K562 (cell line): ENCODE results near the gene TMEM53. TPM values are rescaled to one million over a fixed set of nuclear protein-coding genes. Genes with fewer than 3 reads are reported as not detected.

Source experiments
- ATAC-seq: fragments of 200-7000 bp; cut with Tn5 transposase; 3 replicates; pipeline ENCODE4 v1.9.1; 2020; ENCODE audit warnings: moderate library complexity
- BruUV-seq: library from RNA; stranded (reverse); fragments of 400-500 nt; replicated peaks from 2 replicates; lab custom pipeline; 2021; lab: Mats Ljungman, UMichigan
- CTCF ChIA-PET: fragments of 300-600 bp; formaldehyde crosslinking; extraction: SDS; loops from one replicate; lab custom pipeline; 2021; ENCODE audit warnings: low intra/inter-chr PET ratio; lab: Yijun Ruan, JAX
- POLR2A ChIA-PET: fragments of 300-600, 350-650 bp; sonication (Branson Sonifier 250); formaldehyde crosslinking; extraction: SDS; loops from one replicate; lab custom pipeline; 2021; ENCODE audit warnings: antibody characterized with exemption, inconsistent platforms; lab: Yijun Ruan, JAX
- DNase-seq, 4 experiments: peaks; one replicate each; pipeline versions ENCODE4 v3.0.0 to v3.0.0-alpha.2; 2011 to 2018; ENCODE audit warnings: low spot score in 3 of 4, mixed read lengths in 3 of 4; ENCODE audit errors: extremely low read depth in 1 of 4
- FAIRE-seq: peaks from 2 replicates; lab custom pipeline; 2011; peaks lifted over from hg19 to GRCh38; lab: Jason Lieb, UNC
- H2AFZ ChIP-seq: 2 replicates; pipeline ENCODE4 v1.6.0; 2011; ENCODE audit warnings: low read depth, low read length, control low read depth, inconsistent platforms
- H3K27ac ChIP-seq: fragments of 200-600 bp; 3 replicates; pipeline ENCODE4 v1.8.0; 2011; ENCODE audit warnings: low read depth, mild to moderate bottlenecking, control low read depth, inconsistent platforms, low read length, moderate library complexity, mixed read lengths; ENCODE audit errors: extremely low read depth
- H3K27me3 ChIP-seq, 2 experiments: fragments of 300-600 bp in 1 of 2; 2 replicates in 1 of 2; 3 replicates in 1 of 2; pipeline versions ENCODE4 v1.6.0 to v1.8.0; 2011; ENCODE audit warnings: inconsistent platforms in 2 of 2, low read length in 2 of 2, mild to moderate bottlenecking in 1 of 2, mixed read lengths in 1 of 2, moderate library complexity in 1 of 2; ENCODE audit not compliant: control insufficient read depth in 2 of 2, insufficient read depth in 2 of 2
- H3K36me3 ChIP-seq: fragments of 300-600 bp; 3 replicates; pipeline ENCODE4 v1.8.0; 2011; ENCODE audit warnings: mild to moderate bottlenecking, low read length, inconsistent platforms; ENCODE audit not compliant: control insufficient read depth, insufficient read depth
- H3K4me1 ChIP-seq, 2 experiments: fragments of 200-600 bp in 1 of 2; replicated peaks in 1 of 2; 2 replicates in 1 of 2; 3 replicates in 1 of 2; pipeline versions ENCODE4 v1.5.1 to v1.8.0; 2011; ENCODE audit warnings: inconsistent platforms in 2 of 2, low read length in 2 of 2, mild to moderate bottlenecking in 1 of 2, mixed read lengths in 1 of 2, moderate library complexity in 1 of 2; ENCODE audit not compliant: control insufficient read depth in 2 of 2, insufficient read depth in 2 of 2
- H3K4me2 ChIP-seq: 2 replicates; pipeline ENCODE4 v1.6.1; 2011; ENCODE audit warnings: low read length, control low read depth, inconsistent platforms, mixed read lengths; ENCODE audit not compliant: insufficient read depth
- H3K4me3 ChIP-seq: fragments of 200-600 bp; sonication (generic), shearing (Covaris generic); 2 replicates; pipeline ENCODE4 v1.5.1; 2016; ENCODE audit warnings: control low read depth, inconsistent platforms
- H3K79me2 ChIP-seq: fragments of 200-600 bp; 3 replicates; pipeline ENCODE4 v1.8.0; 2011; ENCODE audit warnings: low read length, inconsistent platforms; ENCODE audit not compliant: control insufficient read depth, insufficient read depth
- H3K9ac ChIP-seq, 2 experiments: 2 replicates each; pipeline versions ENCODE4 v1.6.0 to v1.6.1; 2011; ENCODE audit warnings: low read depth in 2 of 2, low read length in 2 of 2, control low read depth in 1 of 2, inconsistent platforms in 1 of 2, mild to moderate bottlenecking in 1 of 2, mixed read lengths in 1 of 2; ENCODE audit not compliant: insufficient read depth in 1 of 2
- H3K9me1 ChIP-seq: one replicate; pipeline ENCODE4 v1.6.0; 2011; ENCODE audit warnings: inconsistent platforms, mild to moderate bottlenecking, low read length, moderate library complexity; ENCODE audit not compliant: control insufficient read depth, insufficient read depth
- H3K9me3 ChIP-seq: replicated peaks from 2 replicates; pipeline ENCODE4 v1.5.1; 2011; ENCODE audit warnings: low read depth, low read length, inconsistent platforms; ENCODE audit not compliant: control insufficient read depth, insufficient read depth
- H4K20me1 ChIP-seq: replicated peaks from 2 replicates; pipeline ENCODE4 v1.6.1; 2011; ENCODE audit warnings: low read length, inconsistent platforms, mixed read lengths; ENCODE audit not compliant: control insufficient read depth, insufficient read depth
- ARID3A ChIP-seq: IDR thresholded peaks from 2 replicates; pipeline ENCODE4 v1.6.1; 2012; ENCODE audit warnings: low read depth, low read length, improper control_type of control experiment, borderline replicate concordance
- CBFA2T2 ChIP-seq: fragments of 450-650 bp; conservative IDR thresholded peaks from 2 replicates; pipeline ENCODE4 v1.6.1; 2017; ENCODE audit warnings: mild to moderate bottlenecking
- DEAF1 ChIP-seq: fragments of 450-650 bp; formaldehyde crosslinking; IDR thresholded peaks from 2 replicates; pipeline ENCODE4 v1.4.0; 2020; ENCODE audit warnings: mild to moderate bottlenecking, moderate library complexity
- FOXA3 ChIP-seq, 2 experiments: fragments of 450-650 bp in 1 of 2; sonication (generic) in 1 of 2; formaldehyde crosslinking; IDR thresholded peaks in 1 of 2; conservative IDR thresholded peaks in 1 of 2; 2 replicates each; pipeline versions ENCODE4 v1.4.0 to v1.8.0; 2020 to 2022; ENCODE audit warnings: mild to moderate bottlenecking in 2 of 2, missing genetic modification reagents in 1 of 2
- HOXB6 ChIP-seq: fragments of 250-450 bp; sonication (Bioruptor Pico); IDR thresholded peaks from 2 replicates; pipeline ENCODE4 v1.5.1; 2022; ENCODE audit warnings: mild to moderate bottlenecking, borderline replicate concordance
- JUND ChIP-seq, 2 experiments: IDR thresholded peaks; 2 replicates in 1 of 2; 3 replicates in 1 of 2; pipeline ENCODE4 v1.6.1; 2011; ENCODE audit warnings: borderline replicate concordance in 2 of 2, low read depth in 2 of 2, low read length in 2 of 2, improper control_type of control experiment in 1 of 2, missing biosample characterization in 1 of 2, missing genetic modification characterization in 1 of 2, missing genetic modification reagents in 1 of 2
- TOE1 ChIP-seq, 2 experiments: fragments of 450-650 bp in 1 of 2; sonication (generic) in 1 of 2; formaldehyde crosslinking in 1 of 2; IDR thresholded peaks; 2 replicates each; pipeline versions ENCODE4 v1.7.1 to v1.8.0; 2016 to 2022; ENCODE audit warnings: borderline replicate concordance in 2 of 2, mild to moderate bottlenecking in 2 of 2, antibody characterized with exemption in 1 of 2, inconsistent platforms in 1 of 2, low read depth in 1 of 2, missing genetic modification reagents in 1 of 2, moderate library complexity in 1 of 2
- ZNF212 ChIP-seq: fragments of 450-650 bp; formaldehyde crosslinking; IDR thresholded peaks from 2 replicates; pipeline ENCODE4 v1.4.0; 2020; ENCODE audit warnings: mild to moderate bottlenecking
- WGBS: fragments of 100-300 bp; shearing (Covaris generic); methylation state at CpG from one replicate; pipeline ENCODE4 v1.1.6; 2016; ENCODE audit warnings: low coverage, mixed read lengths; ENCODE audit not compliant: insufficient coverage; ENCODE audit errors: missing lambda C conversion rate; 5-methylcytosine and 5-hydroxymethylcytosine counted together
- in situ Hi-C: fragments of 300-500 bp; cut with MboI; formaldehyde crosslinking; loops from 4 replicates; pipeline ENCODE4 v1.15.0; 2018; ENCODE audit warnings: inconsistent platforms, mixed read lengths
- intact Hi-C: fragments of 100-400 bp; cut with micrococcal nuclease; formaldehyde crosslinking; loops from 2 replicates; pipeline ENCODE4 v1.14.2; 2022
- polyA plus RNA-seq, 8 experiments: library from polyadenylated mRNA; depleted of rRNA in 4 of 8; stranded (reverse) in 5 of 8; unstranded in 3 of 8; fragments of >200 nt; fragmentation: Nextera tagmentation in 2 of 8; fragmentation: Illumina TruSeq in 1 of 8; extraction: Ambion mirVana in 2 of 8; extraction: Trizol in 1 of 8; gene quantifications; 2 replicates each; pipeline versions ENCODE4 v1.2.1 to v1.2.3, GENCODE V29; 2011 to 2014; ENCODE audit warnings: inconsistent platforms in 1 of 8, missing spikeins in 1 of 8
- total RNA-seq, 7 experiments: library from RNA; depleted of rRNA in 6 of 7; stranded (reverse); fragments of >200 nt in 6 of 7; fragmentation: Illumina TruSeq in 2 of 7; extraction: Trizol in 2 of 7; gene quantifications; 2 replicates each; pipeline versions ENCODE4 v1.2.1 to v1.2.3, GENCODE V29; 2011 to 2021; ENCODE audit warnings: low replicate concordance in 1 of 7

TMEM53 gene
- total and polyA plus RNA-seq, 9 of the 15 experiments (the other 6 are each of a cell fraction or from before 2014, with no cell fraction given), result 0.23 to 3.7 (median 2.0) TPM

GRCh38 chr1:44609768-44610526 is 64.3 kb downstream of the TMEM53 start:
- peak overlapping the region; percentile 11 for H2AFZ ChIP-seq
- peaks cover 5% of the 10 kb centered on the region for H3K9me1 ChIP-seq
- H3K9ac ChIP-seq, result peak overlapping the region in 1 of 2 experiments; percentile 79; a peak in 2 of 4 replicates
- CTCF ChIA-PET, result interaction anchor here (3.2 kb wide), 1 partner anchor 42 kb away, joined by 62 read pairs; no protein-coding TSS in a partner anchor
- peak; percentile 86 to 89 (median 86) for DNase-seq
- ATAC-seq, result peak; percentile 80
- WGBS, result 4% methylated on average over 23 of the region's 25 CpGs
- intact Hi-C loops (loop anchor here (1.0 kb wide), 1 partner anchor 43 kb away; no protein-coding TSS in a partner anchor), in situ Hi-C loops (loop anchor here (5.0 kb wide), 1 partner anchor 42 kb away; no protein-coding TSS in a partner anchor)
- H4K20me1 ChIP-seq, result peaks cover 3% of the 10 kb centered on the region; the same call in 1 of the 2 replicates
- BruUV-seq, result no TSS peak
- peaks cover 21 to 26% of the 10 kb centered on the region in 2 experiments for H3K4me1 ChIP-seq
- peak; percentile 77 for FAIRE-seq
- no peaks in the 10 kb centered on the region for H3K36me3 ChIP-seq
- peak overlapping the region; percentile 60 for H3K4me2 ChIP-seq
- no peaks in the 10 kb centered on the region for H3K9me3 ChIP-seq
- H3K27me3 ChIP-seq, result no peaks in the 10 kb centered on the region; a peak in 2 of 5 replicates
- POLR2A ChIA-PET, result interaction anchor here (0.6 to 2.7 kb wide), 11 partner anchors 15 to 494 kb away, joined by 3 to 17 read pairs (median 5); no protein-coding TSS in a partner anchor
- no peaks in the 10 kb centered on the region for H3K79me2 ChIP-seq
- H3K27ac ChIP-seq, result no peak overlapping the region
- no peak overlapping the region for H3K4me3 ChIP-seq
- TF ChIP-seq ZNF212, result no peak
- TF ChIP-seq TOE1 (IDR thresholded peaks at IDR 0.05; ENCODE audit: borderline replicate concordance), result peak; percentile 65; the same call in 1 of the 2 replicates
- TF ChIP-seq TOE1 (CRISPR knock-in tag; IDR thresholded peaks at IDR 0.05; ENCODE audit: borderline replicate concordance, low read depth), result no peak
- TF ChIP-seq FOXA3 (CRISPR knock-in tag; conservative IDR thresholded peaks at IDR 0.05 in 1 of 2, IDR thresholded peaks at IDR 0.05 in 1 of 2), result peak in 1 of 2 experiments; percentile 79; a peak in 1 of 4 replicates
- peak; percentile 42; the same call in 1 of the 2 replicates for TF ChIP-seq JUND (IDR thresholded peaks at IDR 0.05; ENCODE audit: borderline replicate concordance, low read depth, low read length)
- peak; percentile 26; the same call in 1 of the 3 replicates for TF ChIP-seq JUND (tag; IDR thresholded peaks at IDR 0.05; ENCODE audit: borderline replicate concordance, low read depth, low read length)
- no peak for TF ChIP-seq HOXB6 (CRISPR knock-in tag)
- TF ChIP-seq CBFA2T2, result peak; percentile 89
- TF ChIP-seq DEAF1 (CRISPR knock-in tag), result no peak
- no peak for TF ChIP-seq ARID3A
